ENCODE results near the gene RTTN.

The RTTN gene

DNA sequence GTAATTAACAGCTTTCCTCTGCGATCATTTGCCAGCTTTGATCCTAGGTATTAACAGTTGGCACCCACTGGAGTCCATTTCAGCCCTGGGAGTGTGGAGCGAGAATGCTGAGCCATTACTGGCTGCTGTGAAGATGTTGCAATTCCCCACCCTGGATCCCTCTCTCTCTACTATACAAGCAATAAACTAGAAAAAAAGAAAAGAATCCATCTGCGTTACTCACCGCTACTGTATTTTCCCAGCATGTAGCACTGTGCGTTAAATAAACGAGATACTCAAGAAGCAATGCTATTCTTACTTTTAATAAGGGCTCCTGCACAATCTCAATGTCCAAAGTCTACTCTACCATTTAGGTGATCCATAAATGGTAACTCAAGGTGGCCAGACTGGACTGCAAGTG, 8.5 kb downstream of the RTTN start:
- no peak for DNase-seq

DNA sequence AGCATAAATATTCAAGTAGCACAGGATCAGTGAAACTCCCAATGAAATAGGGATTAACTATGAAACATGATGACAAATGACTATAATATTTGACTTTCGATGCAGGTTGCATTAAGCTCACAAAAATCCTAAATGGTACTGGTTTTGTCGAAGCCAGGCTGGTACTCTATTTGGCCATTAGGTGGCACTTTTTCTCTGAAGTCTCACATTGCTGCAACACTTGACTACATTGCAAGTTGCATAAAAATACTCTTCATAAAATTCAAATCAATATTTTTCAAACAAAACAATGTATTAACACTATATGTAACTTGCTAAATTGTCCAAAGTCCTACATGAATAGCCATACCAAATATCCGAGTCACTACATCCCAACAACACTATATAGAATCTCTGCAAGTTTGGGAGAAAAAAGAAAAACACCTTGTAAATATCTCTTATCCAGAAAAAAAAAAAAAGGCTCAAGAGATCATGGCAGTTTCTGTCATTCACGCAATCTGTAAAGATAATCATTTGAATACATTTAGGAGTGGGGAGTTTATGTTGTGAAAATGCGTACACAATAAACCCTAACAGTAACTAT, 9.5 kb downstream of the RTTN start:
- DNase-seq = peak; percentile 60

DNA sequence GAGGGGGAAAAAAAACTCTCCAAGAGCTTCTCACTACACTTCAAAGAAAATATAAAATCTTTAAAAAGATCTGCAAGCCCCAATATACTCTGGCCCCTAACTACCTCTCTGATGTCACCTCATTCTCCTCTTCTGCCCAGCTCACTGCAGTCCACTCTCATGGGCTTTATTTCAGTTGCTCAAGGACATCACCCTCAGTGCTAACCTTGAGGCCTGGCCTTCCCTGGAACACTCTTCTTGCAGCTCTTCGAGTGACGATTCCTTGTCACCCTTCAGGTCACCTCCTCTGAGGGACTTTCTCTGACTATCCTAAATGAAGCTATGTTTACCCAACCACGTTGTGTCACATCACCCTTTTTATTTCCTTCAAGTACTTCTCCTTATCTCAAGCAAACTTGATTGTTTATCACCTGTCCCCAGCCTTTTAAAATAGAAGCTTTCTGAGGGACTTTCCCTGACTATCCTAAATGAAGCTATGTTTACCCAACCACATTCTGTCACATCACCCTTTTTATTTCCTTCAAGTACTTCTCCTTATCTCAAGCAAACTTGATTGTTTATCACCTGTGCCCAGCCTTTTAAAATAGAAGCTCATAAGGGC, 10.4 kb downstream of the RTTN start:
- no peak for DNase-seq

DNA sequence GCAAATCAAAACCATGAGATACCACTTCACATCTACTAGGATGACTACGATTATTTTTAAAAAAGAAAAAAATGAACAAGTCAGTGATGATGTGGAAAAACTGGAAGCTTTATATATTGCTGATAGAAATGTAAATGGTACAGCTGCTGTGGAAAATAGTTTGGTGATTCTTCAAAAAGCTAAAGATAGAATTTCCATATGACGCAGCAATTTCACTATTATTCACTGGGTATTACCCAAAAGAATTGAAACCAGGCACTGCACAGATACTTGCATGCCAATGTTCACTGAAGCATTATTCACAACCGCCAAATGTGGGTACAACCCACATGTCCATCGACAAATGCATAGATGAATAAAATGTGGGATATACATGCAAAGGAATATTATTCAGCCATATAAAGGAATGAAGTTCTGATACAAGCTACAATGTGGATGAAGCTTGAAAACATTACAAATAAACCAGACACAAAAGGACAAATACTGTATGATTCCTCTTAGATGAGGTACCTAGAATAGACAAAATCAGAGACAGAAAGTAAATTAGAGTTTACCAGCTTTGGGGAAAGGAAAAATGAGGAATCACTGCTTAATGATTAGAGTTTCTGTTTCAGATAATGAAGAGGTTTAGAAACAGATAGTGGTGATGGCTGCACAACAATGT, 11.1 kb downstream of the RTTN start:
- DNase-seq = no peak

DNA sequence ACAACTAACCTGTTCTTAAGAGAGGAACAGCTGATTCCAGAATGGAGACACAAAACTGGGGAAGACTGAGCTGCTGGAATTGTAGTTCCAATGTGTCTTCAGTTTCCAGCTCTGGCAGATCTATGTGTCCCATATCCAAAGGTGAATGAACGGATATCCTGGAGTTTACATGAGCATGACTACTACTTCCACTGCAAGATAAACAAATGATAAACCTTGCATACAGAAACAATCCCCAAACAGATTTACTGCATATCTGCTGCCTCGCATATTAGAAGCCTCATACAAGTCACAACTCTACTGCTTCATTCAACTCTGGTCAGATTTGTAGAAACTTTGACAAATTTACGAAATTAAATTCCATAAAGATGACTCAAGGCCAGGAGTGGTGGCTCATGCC, 15.0 kb downstream of the RTTN start:
- peak; percentile 11 for DNase-seq

DNA sequence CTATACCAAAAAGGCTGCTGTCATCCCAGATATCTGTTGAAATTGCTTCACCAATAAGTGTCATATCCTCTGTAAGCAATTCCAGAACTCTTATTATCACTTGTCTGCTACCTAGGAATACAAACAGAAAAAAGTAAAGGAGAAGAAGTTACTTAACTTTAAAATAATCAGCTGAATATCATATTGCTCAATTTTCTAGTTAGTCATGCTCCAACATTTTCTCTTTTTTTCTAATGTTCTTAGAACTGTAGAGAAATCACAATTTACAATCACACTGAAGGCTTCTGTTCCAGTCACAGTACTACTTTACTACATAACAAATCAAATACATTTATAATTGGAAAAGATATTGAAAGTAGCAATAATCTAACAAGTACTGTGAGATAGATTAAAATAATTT, 17.4 kb downstream of the RTTN start:
- DNase-seq = peak; percentile 27

DNA sequence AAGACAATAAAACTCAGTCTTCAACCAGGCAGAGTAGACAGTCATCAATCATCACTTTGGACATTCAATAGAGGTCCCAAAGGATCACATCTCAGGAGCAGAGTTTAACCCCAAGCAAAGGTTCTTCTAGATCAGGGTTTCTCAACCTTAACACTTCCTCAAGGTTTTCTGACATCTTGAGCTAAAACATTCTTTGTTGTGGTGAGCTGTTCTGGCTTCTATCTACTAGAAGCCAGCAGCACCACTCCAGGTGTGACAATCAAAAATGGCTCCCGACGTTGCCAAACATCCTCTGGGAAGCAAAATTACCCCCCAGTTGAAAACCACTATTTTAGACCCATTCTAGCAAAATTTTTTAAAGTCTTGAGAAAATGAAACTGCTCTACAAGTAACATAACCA, 22.0 kb downstream of the RTTN start:
- DNase-seq = no peak

DNA sequence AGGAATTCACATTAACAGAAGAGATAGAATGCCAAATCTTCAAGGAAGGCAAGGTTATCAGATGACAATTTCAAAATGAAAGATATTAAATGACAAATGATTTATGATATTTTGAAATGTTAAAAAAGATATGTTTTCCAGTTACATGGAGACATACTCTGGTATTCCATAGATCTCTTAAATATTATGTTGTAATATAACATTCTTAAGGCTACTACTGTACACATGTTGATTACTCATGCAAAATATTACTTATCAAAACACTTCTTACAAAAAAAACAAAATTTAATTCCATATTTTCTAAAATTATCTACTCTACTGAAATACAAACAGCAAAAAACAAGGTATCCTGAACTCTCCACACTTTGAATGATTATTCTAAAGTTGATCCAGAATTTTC, 22.9 kb downstream of the RTTN start:
- peak; percentile 62 for DNase-seq

DNA sequence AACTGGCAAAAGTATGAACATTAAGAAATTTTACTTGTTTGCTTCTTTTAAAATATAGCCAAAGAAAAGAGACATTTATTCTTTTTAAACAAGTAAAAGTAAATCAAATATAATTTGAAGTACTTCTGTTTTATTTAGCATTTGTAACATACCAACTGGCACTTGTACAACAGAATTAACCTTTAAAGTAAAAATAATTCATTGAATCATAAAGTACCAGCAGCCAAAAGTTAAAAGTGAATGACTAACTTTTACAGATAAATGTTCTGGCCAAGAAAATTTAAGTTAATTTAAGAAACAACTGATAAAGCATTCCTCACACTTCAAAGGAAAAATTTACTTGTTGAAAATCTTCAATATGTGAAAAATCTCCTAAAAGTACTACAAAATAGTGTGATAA, 23.8 kb downstream of the RTTN start:
- no peak for DNase-seq

DNA sequence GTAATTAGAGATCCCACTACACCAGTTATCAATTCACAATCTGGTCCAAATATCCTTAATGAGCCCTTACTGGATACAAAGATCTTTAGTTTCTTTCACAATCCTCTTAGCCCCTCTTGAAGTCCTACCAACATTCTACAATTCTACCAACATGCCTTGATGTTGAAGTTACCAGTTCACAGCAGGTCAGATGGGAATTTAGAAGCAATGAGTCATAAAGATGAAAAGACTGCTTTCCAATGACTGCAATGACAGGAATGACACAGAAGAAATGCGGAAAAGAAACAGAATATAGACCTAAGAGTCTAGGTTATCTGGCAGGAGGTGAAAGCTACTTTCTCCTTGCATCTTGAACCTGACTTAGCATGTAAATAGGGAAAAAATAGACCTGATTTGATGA, 24.5 kb downstream of the RTTN start:
- peak; percentile 86 for DNase-seq

DNA sequence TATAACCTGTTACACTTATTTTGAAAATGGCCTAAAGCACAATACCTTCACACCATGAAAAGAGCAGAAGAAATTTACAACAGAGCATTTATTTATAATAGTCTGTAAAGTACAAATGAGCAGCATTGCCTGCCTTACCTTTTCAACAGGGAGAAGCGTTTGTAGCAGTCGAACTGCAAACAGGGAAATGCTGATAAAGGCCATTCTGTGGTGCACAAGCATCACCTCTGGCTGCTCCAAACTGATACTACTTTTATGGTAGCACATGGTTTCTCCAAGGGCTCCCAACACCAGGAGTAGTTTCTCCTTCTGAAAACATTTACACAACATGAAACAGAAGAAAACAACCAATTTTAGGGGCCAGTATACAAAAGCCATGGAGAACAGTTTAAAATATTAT, 28.9 kb downstream of the RTTN start:
- no peak for DNase-seq

DNA sequence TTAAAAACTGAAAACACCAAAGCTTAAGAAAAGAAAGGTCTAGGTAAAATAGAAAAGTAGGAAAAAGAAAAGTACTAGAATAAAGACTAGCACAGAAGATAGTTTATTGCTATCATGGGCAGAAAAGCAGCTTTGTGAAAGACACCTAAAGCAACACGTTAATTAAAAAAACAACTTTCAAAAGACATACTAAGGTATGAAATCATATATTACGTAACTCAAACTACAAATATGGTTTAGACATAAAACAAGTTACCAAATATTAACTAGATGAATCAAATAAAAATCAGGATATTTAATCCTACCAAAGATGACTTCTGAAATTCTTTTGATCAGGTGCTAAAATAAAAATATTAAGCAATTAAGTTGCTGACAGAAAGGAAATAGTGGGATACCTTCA, 30.3 kb downstream of the RTTN start:
- no peak for DNase-seq

DNA sequence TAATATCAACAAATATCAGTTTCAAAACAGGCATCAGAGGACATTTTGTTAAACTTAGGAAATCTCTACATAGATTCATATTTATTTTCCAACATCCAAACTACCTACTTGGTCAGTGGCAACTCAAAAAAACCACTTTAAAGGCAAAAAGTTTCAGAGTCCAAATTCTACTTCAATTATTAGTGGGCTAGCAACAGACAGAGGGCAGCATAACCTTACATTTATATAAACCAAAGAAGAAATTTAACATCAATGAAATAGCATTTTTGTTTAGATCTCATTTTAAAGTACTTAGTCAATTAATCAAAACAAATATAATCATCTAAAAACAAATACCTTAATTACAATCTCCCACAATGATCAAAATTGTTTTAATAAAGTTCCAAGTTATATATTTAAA, 33.3 kb downstream of the RTTN start:
- DNase-seq = peak; percentile 33

DNA sequence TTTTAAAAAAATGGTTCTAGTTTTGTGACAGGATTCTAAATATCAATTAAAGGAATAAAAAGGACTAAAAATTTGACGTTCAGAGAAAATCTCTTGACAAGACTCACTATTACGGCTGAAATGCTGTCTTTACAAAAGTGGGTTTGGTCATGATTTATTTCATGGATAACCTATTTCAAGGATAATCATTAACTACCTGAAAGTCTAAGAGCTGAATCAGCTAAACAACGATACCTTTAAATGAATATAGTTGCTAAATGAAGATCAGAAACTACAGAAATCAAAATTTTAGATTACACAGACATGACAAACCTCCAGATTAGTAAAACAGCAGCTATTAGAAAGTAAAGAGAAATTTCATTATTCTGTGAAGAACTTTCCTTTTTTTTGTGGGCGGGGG, 35.7 kb downstream of the RTTN start:
- no peak for DNase-seq

DNA sequence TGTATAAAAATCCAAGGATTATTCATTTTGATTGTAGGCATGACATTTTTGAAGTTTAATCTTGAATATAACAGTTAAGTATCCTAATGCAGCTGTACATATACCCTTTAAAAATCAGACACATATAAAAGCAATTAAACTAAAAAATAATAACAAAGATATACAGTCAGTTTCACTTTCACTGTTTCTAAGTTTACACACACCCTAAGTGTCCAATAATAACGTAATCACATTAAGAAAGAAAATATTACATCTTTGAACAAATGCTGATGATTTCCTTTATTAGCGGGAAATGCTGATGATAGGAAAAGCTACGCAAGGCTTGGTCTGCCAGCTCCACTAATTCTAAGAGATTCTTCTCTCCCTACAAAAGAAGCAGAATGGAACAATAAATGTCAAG, 38.8 kb downstream of the RTTN start:
- DNase-seq = no peak

DNA sequence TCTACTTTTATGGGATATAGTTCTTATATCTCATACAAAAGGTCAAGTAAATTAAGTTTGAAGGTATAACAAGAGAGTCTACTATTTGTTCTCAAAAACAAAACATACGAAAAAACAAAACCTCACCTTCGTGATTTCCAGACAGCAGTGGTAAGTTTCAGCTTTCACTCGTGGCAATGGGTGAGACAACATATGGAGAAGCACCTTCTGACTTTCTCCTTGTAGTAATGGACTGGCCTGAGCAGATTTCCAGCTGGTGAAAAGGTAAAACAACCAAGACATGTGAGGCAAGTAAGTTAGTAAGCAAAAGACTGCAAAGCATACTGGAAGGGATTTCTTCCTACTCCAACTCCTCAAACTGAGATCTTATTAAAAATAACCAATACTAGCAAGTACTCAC, 39.6 kb downstream of the RTTN start:
- DNase-seq = no peak

DNA sequence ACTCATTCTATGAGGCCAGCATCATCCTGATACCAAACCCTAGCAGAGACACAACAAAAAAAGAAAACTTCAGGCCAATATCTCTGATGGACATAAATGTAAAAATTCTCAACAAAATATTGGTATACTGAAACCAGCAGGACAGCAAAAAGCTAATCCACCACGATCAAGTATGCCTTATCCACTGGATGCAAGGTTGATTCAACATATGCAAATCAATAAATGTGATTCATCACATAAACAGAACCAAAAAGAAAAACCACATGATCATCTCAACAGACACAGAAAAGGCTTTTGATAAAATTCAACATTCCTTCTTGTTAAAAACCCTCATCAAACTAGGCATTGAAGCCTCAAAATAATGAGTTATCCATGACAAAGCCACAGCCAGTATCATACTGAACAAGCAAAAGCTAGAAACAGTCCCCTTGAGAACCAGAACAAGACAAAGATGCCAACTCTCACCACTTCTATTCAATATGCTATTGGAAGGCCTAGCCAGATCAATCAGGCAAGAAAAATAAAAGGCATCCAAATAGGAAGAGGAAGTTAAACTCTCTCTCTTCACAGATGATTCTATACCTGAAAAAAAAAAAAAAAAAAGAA, 45.3 kb downstream of the RTTN start:
- DNase-seq = peak; percentile 33

DNA sequence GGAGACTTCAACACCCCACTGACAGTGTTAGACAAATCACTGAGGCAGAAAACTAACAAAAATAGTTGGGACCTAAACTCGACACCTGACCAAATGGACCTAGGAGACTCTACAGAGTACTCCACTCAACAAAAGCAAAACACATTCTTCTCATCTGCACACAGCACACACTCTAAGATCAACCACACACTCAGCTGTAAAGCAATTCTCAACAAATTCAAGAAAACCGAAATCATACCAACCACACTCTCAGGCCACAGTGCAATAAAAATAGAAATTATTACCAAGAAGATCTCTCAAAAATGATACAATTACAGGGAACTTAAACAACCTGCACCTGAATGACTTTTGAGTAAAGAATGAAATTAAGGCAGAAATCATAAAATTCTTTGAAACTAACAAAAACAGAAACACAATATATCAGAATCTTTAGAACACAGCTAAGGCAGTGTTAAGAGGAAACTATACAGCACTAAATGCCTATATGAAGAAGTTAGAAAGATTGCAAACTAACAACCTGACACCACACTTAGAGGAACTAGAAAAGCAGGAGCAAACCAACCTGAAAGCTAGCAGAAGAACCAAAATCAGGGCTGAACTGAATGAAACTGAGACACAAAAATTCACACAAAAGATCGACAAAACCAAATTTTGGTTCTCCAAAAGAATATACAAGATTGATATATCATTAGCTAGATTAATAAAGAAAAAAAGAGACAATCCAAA, 46.3 kb downstream of the RTTN start:
- no peak for DNase-seq

DNA sequence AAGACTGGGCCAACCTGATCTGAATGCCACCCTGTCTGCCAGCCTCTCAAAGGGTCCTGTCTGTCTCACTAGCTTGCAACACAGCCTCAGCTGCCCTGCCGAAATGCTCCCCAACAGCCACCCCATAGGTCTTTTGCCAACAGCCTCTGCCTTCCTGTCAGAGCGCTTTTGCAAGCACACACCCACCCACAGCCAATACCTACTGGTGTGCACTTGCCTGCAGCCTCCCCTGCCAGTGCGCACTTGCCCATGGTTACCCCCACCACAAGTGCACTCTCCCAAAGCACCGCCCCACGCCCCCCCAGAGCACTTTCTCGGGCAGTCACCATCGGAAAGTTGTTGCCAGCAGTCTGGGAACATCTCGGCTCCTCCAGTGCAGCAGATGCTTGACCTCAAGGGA, 48.6 kb downstream of the RTTN start:
- no peak for DNase-seq

DNA sequence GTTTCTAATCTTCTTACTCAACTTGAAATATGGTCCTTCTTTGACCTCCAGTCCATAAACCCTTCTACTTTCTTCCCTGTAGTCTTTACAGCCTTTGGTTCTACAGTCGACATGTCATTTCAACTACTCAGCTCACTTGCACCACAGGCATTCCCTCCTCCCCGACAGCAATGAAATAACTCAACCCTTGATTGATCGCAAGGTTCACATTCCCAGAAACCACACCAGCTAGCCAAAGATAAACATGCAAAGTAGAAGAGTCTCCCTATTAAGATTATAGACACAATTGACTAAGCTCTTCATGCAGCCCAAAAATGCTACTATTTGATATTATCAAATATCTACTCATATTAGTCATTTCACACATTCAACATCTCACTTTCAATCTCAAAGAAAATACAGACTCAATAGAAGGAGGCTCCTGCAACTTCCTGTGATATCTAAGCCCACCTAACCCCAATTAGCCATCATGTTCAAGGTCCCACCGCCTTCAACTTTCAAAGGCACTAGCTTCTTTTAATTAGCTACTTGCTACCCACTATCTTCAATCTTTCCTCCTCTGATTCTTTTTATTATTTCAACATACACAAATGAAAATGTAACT, 50.8 kb downstream of the RTTN start:
- DNase-seq = peak; percentile 91

DNA sequence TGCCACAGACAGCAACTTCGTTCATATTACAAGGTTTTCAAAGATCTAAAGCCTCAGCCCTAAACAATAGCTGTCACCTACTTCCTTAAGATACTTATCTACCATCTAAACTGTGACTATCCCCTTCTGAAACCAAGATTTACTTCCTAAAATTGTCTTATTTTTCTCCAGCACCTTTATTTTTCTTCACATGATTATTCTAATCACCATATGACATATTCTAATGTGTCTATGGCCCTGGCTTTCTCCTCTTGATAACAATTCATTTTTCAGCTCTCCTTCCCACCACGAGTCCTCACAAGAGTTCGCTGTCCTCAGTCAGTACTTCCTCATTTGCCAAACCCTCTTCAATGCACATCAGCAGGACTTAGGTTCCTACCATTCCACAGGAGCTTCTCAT, 53.9 kb downstream of the RTTN start:
- DNase-seq = no peak

DNA sequence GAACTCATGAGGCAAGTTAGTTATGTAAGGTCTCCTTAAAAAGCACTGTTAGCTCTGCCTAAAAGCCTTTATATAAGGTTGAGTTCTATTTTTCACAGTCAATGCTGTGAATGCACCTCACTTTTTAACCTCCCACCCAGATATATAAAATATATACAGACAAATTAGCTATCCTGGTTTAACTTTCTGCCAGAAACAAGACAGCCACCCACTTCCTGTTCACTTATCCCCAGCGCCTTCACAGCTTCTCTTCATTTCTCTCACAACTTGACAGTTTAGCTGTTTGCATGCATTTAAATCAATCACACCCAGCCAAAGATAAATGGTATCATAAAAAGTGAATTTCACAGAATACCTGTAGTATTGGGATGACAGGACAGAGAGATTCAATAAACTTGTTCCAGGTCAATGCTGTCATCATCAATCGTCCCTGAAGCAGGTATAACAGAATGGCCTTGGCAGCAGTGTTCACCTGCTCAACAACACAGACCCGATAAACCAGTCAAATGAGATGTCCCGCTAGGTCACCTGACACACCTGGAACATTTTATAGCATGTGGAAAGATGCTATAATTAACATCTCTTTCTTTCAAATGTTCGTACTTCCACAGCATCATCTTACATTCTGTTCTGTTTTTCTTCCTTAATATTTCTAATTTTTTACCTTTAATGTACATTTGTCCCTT, 55.7 kb downstream of the RTTN start:
- no peak for DNase-seq

DNA sequence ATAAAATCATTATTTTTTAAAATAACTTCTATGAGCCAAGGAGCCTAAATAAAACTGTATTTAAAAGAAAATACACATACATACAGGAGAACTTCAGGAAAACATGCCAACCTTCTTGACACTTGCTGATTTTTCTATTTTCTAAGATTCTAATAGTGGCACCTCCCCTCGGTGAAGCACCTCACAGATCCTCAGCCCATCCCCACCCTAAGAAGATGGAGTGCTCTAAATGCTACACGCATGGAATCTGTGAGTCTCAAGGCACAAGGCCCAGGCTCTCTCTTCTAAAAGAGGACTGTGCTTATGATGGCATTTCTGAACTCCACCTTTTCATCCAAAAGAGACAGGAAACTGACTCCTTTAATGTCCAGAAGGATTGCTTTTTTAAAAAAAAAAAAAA, 56.3 kb downstream of the RTTN start:
- no peak for DNase-seq
